ENCODE measurements around the gene TVP23A.

The TVP23A gene

GRCh38 chr16:10728003-10728887 lies 90.3 kb downstream of the TVP23A start:
- DNase-seq (ENCODE audit: extremely low read depth, low read depth): peak; percentile 17
- H3K4me3 ChIP-seq (replicated peaks; ENCODE audit: low read depth, low read length): no peak overlapping the region
- no peak for TF ChIP-seq CTCF (IDR thresholded peaks at IDR 0.05; ENCODE audit: low read depth, low read length, missing control alignments)
